Activated B cell treated with CpG ODN at 0.5 μM for 24 hours (primary cell): ENCODE results near the gene GNAL. TPM values are rescaled to one million over a fixed set of nuclear protein-coding genes. Genes with fewer than 3 reads are reported as not detected.

Experiments
- ATAC-seq: fragments of 200-7000 bp; cut with Tn5 transposase; one replicate; pipeline ENCODE4 v1.10.0; 2021; ENCODE audit warnings: low read depth, mild to moderate bottlenecking, moderate library complexity
- CTCF ChIA-PET: fragments of 350-600 bp; sonication (Branson Sonifier 250); formaldehyde crosslinking; loops from one replicate; lab custom pipeline; 2021; ENCODE audit warnings: antibody characterized with exemption; lab: Charles Lee
- POLR2A ChIA-PET: fragments of 350-600 bp; sonication (Branson Sonifier 250); formaldehyde crosslinking; loops from one replicate; lab custom pipeline; 2021; ENCODE audit warnings: antibody characterized with exemption; lab: Charles Lee
- DNase-seq: peaks from one replicate; pipeline ENCODE4 v3.0.0; 2022
- H3K27ac Mint-ChIP-seq: one replicate; pipeline ENCODE4 v1.8.0; 2020; ENCODE audit warnings: mixed read lengths
- H3K27me3 Mint-ChIP-seq: one replicate; pipeline ENCODE4 v1.8.0; 2021; ENCODE audit warnings: mixed read lengths
- H3K36me3 Mint-ChIP-seq: one replicate; pipeline ENCODE4 v1.8.0; 2021; ENCODE audit warnings: low read depth, mixed read lengths
- H3K4me1 Mint-ChIP-seq: one replicate; pipeline ENCODE4 v1.8.0; 2021; ENCODE audit warnings: mixed read lengths
- H3K4me3 Mint-ChIP-seq: one replicate; pipeline ENCODE4 v1.8.0; 2020; ENCODE audit warnings: mild to moderate bottlenecking, mixed read lengths
- H3K9me3 Mint-ChIP-seq: one replicate; pipeline ENCODE4 v1.8.0; 2020; ENCODE audit warnings: mixed read lengths
- intact Hi-C: fragments of 100-400 bp; cut with micrococcal nuclease; formaldehyde crosslinking; loops from one replicate; pipeline ENCODE4 v1.15.1; 2024
- total RNA-seq: library from RNA; stranded (reverse); gene quantifications from 2 replicates; pipeline ENCODE4 v1.2.3, GENCODE V29; 2022
- TF ChIP-seq, protein P1 (sequence below): fragments of 200-600 bp; IDR thresholded peaks from one replicate; pipeline ENCODE4 v1.8.0; 2022; ENCODE audit warnings: antibody characterized with exemption, mild to moderate bottlenecking

GNAL gene
- total RNA-seq, 1 donor from 2014 or later: not detected

DNA sequence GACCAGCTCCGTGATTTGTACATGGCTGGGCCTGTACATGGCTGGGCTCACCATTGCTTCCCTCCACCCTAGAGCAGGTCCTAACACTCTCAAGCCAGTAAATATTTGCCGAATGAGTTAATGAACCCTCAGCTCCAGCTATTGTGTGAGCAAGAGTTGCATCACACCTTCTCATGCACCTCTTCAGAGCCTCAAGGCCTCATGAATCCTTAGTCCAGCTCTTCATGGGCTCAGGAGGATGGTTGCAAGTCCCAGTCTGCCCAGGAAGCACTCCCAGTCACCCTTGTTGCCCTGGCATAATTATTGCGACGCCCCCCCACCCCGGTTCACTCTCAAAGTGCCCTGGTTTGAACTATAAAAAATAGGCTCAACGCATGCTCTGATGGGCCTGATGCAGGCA, 30.1 kb upstream of the GNAL start:
- intact Hi-C loops: loop anchor here (5.0 kb wide), 1 partner anchor 278 kb away; no protein-coding TSS in a partner anchor
- CTCF ChIA-PET: no interaction called here
- H3K4me1 Mint-ChIP-seq: peaks cover 6% of the 10 kb centered on the region
- TF ChIP-seq, protein P1, sequence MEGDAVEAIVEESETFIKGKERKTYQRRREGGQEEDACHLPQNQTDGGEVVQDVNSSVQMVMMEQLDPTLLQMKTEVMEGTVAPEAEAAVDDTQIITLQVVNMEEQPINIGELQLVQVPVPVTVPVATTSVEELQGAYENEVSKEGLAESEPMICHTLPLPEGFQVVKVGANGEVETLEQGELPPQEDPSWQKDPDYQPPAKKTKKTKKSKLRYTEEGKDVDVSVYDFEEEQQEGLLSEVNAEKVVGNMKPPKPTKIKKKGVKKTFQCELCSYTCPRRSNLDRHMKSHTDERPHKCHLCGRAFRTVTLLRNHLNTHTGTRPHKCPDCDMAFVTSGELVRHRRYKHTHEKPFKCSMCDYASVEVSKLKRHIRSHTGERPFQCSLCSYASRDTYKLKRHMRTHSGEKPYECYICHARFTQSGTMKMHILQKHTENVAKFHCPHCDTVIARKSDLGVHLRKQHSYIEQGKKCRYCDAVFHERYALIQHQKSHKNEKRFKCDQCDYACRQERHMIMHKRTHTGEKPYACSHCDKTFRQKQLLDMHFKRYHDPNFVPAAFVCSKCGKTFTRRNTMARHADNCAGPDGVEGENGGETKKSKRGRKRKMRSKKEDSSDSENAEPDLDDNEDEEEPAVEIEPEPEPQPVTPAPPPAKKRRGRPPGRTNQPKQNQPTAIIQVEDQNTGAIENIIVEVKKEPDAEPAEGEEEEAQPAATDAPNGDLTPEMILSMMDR: no peak
- H3K9me3 Mint-ChIP-seq: no peaks in the 10 kb centered on the region
- no peak overlapping the region for H3K27ac Mint-ChIP-seq
- ATAC-seq (no peak), DNase-seq (no peak)
- H3K4me3 Mint-ChIP-seq: no peak overlapping the region
- H3K36me3 Mint-ChIP-seq: no peaks in the 10 kb centered on the region
- peaks cover 34% of the 10 kb centered on the region for H3K27me3 Mint-ChIP-seq
- POLR2A ChIA-PET: no interaction called here

- ChIA-PET POLR2A (no interaction called here), CTCF (no interaction called here)
- Mint-ChIP-seq H3K27ac (no peak overlapping the region), H3K27me3 (peaks cover 20% of the 10 kb centered on the region), H3K36me3 (no peaks in the 10 kb centered on the region), H3K9me3 (no peaks in the 10 kb centered on the region), H3K4me3 (no peak overlapping the region), H3K4me1 (peaks cover under 1% of the 10 kb centered on the region)
- intact Hi-C loops: no loop called here
- DNase-seq (no peak), ATAC-seq (no peak)
- TF ChIP-seq, protein P1: no peak
Observed at GRCh38 chr18:11660691-11661090, 28.4 kb upstream of the GNAL start.

DNA sequence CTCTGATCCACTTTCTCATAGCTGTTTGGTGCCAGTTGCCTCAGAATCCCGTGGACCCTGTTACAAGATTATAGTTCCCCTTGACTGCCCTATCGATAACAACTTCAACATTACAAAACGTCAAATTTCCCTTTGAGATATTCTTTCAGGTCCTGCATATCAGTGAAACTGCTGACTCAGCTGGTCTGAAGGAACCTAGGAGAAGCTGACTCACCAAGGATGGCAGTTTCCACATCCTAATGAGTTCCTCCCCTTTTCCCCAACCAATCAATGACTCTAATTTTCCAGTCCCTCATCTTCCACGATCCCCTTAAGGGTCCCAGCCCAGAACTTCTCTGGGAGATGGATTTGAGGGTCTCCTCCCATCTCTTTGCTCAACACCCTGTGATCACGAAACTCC, 27.6 kb upstream of the GNAL start:
- Mint-ChIP-seq H3K36me3 (no peaks in the 10 kb centered on the region), H3K9me3 (no peaks in the 10 kb centered on the region), H3K27ac (no peak overlapping the region), H3K4me3 (no peak overlapping the region), H3K27me3 (peaks cover 19% of the 10 kb centered on the region), H3K4me1 (no peaks in the 10 kb centered on the region)
- no peak for ATAC-seq
- DNase-seq: no peak
- POLR2A ChIA-PET: no interaction called here
- TF ChIP-seq, protein P1: no peak
- intact Hi-C loops: no loop called here
- CTCF ChIA-PET: no interaction called here

DNA sequence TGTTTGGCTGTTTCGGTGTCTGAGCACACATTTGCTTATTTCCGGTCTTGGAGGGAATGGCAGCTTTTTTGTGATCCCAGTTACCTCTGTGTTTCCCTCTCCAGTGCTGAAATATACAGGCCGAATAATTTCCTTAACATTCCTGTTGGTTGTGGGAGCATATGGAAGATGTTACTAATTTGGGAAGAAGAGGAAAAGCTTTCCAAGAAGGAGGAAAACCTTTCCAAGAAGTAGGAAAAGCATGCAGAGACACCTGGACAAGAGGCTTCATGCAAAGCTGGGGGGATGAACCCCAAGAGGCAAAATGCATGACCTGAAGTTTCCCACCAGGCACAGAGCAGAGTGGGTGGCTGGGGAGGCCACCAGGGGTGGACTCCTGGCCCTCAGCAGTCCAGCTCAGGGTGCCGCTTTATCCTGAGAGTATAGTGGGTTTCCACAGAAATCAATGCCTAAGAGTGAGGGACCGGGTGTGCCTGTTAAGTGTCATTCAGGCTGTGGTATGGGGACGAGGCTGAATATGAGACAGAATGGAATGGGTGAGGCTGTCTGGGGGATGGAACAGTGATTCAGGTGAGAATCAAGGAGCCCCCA, 25.5 kb upstream of the GNAL start:
- Mint-ChIP-seq H3K9me3 (no peaks in the 10 kb centered on the region), H3K4me1 (no peaks in the 10 kb centered on the region), H3K36me3 (no peaks in the 10 kb centered on the region), H3K27me3 (peaks cover 4% of the 10 kb centered on the region), H3K4me3 (no peak overlapping the region), H3K27ac (no peak overlapping the region)
- CTCF ChIA-PET: no interaction called here
- TF ChIP-seq, protein P1: no peak
- intact Hi-C loops: no loop called here
- DNase-seq (no peak), ATAC-seq (no peak)
- POLR2A ChIA-PET: no interaction called here

DNA sequence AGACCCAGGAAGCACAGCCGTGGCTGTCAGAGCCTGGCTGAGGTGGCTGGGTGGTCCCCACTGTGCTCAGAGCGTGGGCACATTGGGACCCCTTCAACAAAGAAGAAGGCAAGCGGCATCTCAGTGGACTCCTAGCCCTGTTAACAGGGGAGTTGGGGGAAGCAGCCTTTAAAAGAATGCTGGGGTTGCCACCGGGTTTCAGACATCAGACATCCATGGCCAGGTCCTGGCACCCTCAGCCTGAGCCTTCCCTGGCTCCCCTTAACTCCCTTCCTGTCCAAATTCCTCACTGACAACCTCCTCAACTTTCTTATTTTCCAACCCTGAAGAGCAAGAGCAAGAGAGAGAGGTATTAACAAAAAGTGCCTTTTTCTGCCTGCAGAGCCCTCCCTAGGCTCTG, 24.8 kb upstream of the GNAL start:
- ChIA-PET POLR2A (no interaction called here), CTCF (no interaction called here)
- Mint-ChIP-seq H3K4me1 (no peaks in the 10 kb centered on the region), H3K4me3 (no peak overlapping the region), H3K27ac (no peak overlapping the region), H3K9me3 (no peaks in the 10 kb centered on the region), H3K27me3 (peaks cover 2% of the 10 kb centered on the region), H3K36me3 (no peaks in the 10 kb centered on the region)
- ATAC-seq (no peak), DNase-seq (no peak)
- TF ChIP-seq, protein P1: no peak
- intact Hi-C loops: no loop called here
